ENCODE data around the gene ZNF691.

- TF ChIP-seq CTCF (conservative IDR thresholded peaks at IDR 0.05; ENCODE audit: low read length) (no peak), EZH2phosphoT487 (IDR thresholded peaks at IDR 0.05; ENCODE audit: borderline replicate concordance) (no peak)
These were observed 28.4 kb upstream of the ZNF691 start for GRCh38 chr1:42817976-42818375.
